GM13977 (cell line): ENCODE data around the gene PLEKHA8.

Experiments
- DNase-seq: peaks from one replicate; pipeline ENCODE4 v3.0.0; 2012; ENCODE audit warnings: low spot score
- in situ Hi-C: fragments of 300-500 bp; cut with MboI; formaldehyde crosslinking; loops from one replicate; pipeline ENCODE4 v1.12.0; 2022; ENCODE audit warnings: low sequenced_read_pairs, low pct_unique_long_range_greater_than_20kb, mixed read lengths, inconsistent platforms; ENCODE audit not compliant: unreplicated experiment
- TF ChIP-seq, protein P1 (sequence below): IDR thresholded peaks from 2 replicates; pipeline ENCODE4 v1.5.1; 2012; ENCODE audit warnings: mild to moderate bottlenecking, control low read depth; ENCODE audit not compliant: insufficient read depth; ENCODE audit errors: extremely low read depth, missing control alignments

Gene PLEKHA8

DNA sequence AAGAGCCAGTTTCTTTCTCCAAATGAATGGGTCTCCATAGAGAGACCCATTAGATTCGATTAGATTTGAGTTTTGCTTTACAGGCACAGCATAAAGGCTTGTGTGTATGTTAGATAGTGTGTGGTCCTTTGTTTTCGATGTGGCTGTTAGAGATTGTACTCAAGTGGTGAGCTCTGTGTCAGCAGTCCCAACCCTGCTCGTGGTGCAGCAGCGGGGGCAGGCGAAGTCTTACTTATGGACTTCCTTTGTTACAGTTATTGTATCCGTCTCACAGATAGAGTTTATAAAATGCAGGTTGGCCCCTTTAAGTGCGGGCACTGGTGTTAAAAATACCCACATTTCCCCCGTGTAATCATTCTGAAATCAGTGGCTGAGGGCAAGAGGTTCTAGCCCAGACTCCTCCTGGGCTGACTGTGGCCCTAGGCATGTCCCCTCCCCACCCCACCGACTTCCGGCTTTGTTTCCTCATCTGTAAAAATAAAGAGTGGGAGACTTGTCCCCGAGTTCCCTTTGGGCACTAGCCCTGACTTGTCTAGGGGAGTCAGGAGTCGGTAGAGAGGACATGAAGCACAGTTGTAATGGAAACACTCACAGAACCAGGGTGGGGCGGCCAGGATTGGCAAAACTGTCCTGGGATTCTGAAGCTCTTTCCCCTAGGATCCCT, 135.2 kb downstream of the PLEKHA8 start:
- in situ Hi-C loops: loop anchor here (10.0 to 25.0 kb wide), 2 partner anchors 111 to 399 kb away; no protein-coding TSS in a partner anchor
- TF ChIP-seq, protein P1, sequence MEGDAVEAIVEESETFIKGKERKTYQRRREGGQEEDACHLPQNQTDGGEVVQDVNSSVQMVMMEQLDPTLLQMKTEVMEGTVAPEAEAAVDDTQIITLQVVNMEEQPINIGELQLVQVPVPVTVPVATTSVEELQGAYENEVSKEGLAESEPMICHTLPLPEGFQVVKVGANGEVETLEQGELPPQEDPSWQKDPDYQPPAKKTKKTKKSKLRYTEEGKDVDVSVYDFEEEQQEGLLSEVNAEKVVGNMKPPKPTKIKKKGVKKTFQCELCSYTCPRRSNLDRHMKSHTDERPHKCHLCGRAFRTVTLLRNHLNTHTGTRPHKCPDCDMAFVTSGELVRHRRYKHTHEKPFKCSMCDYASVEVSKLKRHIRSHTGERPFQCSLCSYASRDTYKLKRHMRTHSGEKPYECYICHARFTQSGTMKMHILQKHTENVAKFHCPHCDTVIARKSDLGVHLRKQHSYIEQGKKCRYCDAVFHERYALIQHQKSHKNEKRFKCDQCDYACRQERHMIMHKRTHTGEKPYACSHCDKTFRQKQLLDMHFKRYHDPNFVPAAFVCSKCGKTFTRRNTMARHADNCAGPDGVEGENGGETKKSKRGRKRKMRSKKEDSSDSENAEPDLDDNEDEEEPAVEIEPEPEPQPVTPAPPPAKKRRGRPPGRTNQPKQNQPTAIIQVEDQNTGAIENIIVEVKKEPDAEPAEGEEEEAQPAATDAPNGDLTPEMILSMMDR: no peak
- DNase-seq: peak; percentile 39

- peak; percentile 52 for DNase-seq
- in situ Hi-C loops: loop anchor here (10.0 to 25.0 kb wide), 2 partner anchors 110 to 398 kb away; no protein-coding TSS in a partner anchor
These were observed 136.4 kb downstream of the PLEKHA8 start for GRCh38 chr7:30164567-30164966.

GRCh38 chr7:30165590-30165989, 137.4 kb downstream of the PLEKHA8 start:
- in situ Hi-C loops: loop anchor here (10.0 to 25.0 kb wide), 2 partner anchors 109 to 397 kb away; no protein-coding TSS in a partner anchor
- no peak for DNase-seq
- TF ChIP-seq, protein P1: no peak

More at GRCh38 chr7:30164567-30164966, 136.4 kb downstream of the PLEKHA8 start:
- TF ChIP-seq, protein P1: peak; percentile 62

- no peak for DNase-seq
- TF ChIP-seq, protein P1: no peak
- in situ Hi-C loops: loop anchor here (10.0 to 25.0 kb wide), 2 partner anchors 109 to 396 kb away; no protein-coding TSS in a partner anchor
These were observed 138.1 kb downstream of the PLEKHA8 start for GRCh38 chr7:30166155-30166840.

DNA sequence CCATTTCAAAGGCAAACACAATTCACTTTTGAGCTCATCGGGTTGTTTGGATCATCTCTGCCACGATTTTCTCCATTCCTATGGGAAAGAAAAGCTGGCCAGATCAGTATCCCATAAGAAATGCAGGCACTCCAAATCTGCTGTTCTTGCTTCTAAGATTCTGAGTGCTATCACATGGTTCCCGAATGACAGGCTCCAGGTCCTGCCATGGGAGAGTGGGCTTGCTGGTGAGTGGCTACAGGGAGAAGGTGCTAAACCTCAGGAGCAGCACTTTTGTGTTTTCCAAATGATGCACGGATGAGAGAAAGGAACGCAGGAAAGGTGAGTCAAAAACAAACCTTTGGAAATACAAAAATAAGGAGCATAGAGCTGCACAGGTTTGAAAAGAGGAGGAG, 138.6 kb downstream of the PLEKHA8 start:
- TF ChIP-seq, protein P1: no peak
- DNase-seq: no peak
- in situ Hi-C loops: loop anchor here (10.0 to 25.0 kb wide), 2 partner anchors 108 to 395 kb away; no protein-coding TSS in a partner anchor

- DNase-seq: no peak
- TF ChIP-seq, protein P1: no peak
- in situ Hi-C loops: loop anchor here (10.0 to 25.0 kb wide), 2 partner anchors 107 to 394 kb away; no protein-coding TSS in a partner anchor
These were observed 139.7 kb downstream of the PLEKHA8 start for GRCh38 chr7:30167901-30168300.
